NCI-H2171 treated with DMSO at 0.1 percent for 48 hours (cell line): ENCODE data around the gene CACNA1D.
"Not testable (repeated sequence)": the region's sequence is repeated elsewhere in the genome, so short reads cannot be mapped to it uniquely, and the experiment has no call there.

Experiments used
- DNase-seq: peaks from one replicate; lab custom pipeline; 2025; lab: John Stamatoyannopoulos, UW

Gene CACNA1D

GRCh38 chr3:53530205-53530604, 35.8 kb downstream of the CACNA1D start:
- DNase-seq = no peak

- DNase-seq = peak; percentile 45
Observed at GRCh38 chr3:53531749-53532148, 37.3 kb downstream of the CACNA1D start.

DNA sequence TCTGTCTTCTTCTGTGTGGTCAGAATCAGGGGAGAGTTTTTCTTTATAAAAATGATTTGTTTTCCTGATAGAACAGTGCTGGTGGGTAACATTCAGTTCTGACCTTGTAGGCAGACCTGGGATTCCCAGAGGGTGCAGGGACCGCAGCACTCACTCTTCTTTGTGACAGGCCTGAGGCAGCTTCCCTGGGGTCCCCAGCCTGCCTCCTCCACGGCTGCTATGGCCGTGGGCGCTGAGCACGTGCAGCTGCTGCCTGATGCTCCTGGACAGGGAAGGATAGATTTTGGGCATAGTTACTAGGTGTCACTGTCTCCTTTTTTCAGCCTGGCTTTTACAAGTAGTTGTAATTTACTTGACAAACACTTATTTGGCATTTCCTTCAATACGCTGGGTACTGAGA, 39.1 kb downstream of the CACNA1D start:
- DNase-seq = no peak

GRCh38 chr3:53534216-53534615, 39.8 kb downstream of the CACNA1D start:
- no peak for DNase-seq

DNA sequence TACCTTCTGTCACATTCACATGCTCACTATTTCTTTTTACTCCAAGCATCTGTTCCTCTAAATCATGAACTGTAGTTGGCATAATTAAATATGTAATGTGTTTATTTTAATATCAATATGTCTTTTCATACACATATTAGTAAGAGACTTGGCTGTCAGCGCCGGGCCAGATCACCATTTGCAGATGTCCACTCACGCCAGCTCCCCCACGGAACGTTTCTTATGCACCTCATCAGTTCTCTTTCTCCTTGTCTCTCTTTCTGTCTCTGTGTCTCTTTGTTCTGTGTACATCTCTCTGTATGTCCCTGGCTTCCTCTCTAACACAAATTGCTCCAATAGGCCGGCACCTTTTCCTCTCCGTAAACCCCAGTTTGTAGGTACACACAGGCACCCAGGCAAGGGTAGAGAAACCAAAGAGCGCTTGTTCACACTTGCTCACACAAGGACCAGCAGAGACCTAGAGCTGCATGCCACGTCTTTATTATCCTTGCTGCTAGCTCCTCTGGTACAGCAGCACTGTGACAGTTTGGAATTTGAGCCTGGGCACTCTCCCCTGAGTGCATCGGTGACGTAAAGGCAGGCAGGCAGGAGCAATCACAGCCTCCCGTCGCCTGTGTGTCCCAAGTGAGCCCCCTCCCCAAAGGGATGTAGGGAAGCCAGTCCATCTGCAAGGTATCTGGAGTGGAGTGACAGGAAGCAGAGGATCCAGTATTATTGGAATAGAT, 40.4 kb downstream of the CACNA1D start:
- DNase-seq = peak; percentile 72

GRCh38 chr3:53536282-53536681, 41.9 kb downstream of the CACNA1D start:
- peak; percentile 9 for DNase-seq

GRCh38 chr3:53544357-53544756, 49.9 kb downstream of the CACNA1D start:
- DNase-seq = no peak

GRCh38 chr3:53545310-53545995, 51.0 kb downstream of the CACNA1D start:
- DNase-seq = no peak

DNA sequence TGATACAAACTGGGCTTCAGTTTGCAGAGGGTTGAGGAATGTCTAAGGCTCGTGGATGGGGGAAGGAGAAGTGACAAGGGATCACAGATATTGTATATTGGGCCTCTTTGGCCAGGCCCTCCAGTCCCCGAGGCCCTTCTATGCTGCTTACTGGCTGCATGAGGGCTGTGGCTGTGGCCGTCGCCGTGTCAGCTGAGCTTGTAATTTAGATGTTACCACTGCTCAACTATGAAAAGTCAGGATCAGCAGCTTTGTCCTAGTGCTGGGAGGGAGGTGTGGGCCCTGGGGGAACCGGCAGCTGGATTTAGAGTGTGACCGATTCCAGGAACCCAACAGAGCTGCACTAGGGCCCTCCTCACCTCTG, 51.6 kb downstream of the CACNA1D start:
- DNase-seq = no peak

DNA sequence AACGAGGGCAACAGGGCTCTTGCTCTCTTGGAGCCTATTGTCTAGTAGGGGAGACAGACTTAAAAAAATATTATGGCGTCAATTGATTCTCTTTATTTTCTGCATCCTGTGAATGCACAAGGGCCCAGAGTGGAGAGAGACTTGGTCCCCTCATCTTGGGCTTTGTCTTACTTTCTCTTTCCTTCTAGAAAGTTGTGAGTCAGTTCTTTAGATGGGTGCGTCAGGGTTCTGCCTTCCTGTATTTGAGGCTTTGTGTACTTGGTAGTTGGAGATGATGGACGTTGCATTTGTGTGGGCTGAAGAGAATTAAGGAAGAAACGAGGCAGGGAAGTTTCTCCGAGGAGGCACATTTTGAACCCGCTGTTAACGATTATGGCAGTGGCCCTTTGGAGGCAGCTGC, 52.9 kb downstream of the CACNA1D start:
- no peak for DNase-seq

GRCh38 chr3:53550005-53550620, 55.7 kb downstream of the CACNA1D start:
- DNase-seq = no peak

GRCh38 chr3:53551324-53551723, 56.9 kb downstream of the CACNA1D start:
- no peak for DNase-seq

- no peak for DNase-seq
Observed at GRCh38 chr3:53552730-53553129, 58.3 kb downstream of the CACNA1D start.

DNA sequence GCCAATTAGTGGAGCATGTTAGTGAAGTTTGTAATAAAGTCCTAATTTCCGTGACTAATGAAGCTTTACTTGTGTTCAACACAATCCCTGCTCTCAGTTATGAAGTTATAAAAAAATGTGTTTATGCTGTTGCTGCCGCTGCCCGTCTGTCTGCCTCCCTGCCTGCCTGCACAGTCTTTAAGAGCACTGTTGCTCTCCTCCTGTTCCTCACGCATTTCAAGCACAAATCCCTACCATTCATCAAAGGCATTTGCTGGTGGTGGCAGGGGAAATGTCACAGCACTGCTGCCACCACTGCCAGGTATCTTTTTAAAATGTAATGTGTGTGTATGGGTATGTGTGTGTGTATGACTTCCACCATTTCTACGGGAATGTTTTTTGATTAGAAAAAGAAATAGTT, 58.8 kb downstream of the CACNA1D start:
- no peak for DNase-seq

GRCh38 chr3:53554559-53555067, 60.2 kb downstream of the CACNA1D start:
- no peak for DNase-seq

- no peak for DNase-seq
Observed at GRCh38 chr3:53555068-53555588, 60.7 kb downstream of the CACNA1D start.

GRCh38 chr3:53566461-53567145, 72.2 kb downstream of the CACNA1D start:
- DNase-seq = no peak

- DNase-seq = no peak
Observed at GRCh38 chr3:53570081-53570480, 75.7 kb downstream of the CACNA1D start.

GRCh38 chr3:53570709-53571108, 76.3 kb downstream of the CACNA1D start:
- no peak for DNase-seq

DNA sequence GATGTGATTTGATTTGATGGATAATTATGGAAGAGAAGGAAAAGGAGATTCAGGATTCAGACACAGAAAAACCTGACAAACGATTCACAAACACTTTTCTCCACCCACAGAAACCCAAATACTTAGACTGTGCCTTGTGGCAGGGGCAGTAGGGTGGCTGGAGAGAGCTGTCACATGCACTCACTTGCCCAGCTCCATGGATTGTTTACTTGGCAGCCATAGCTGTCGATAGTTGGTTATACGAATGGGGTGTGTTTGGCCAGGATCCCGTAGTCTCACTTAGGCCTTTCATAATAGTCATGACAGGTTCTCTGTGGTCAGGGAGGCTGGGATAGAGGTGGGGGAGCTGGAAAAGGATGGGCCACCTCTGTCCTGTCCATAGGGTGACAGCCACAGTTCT, 76.9 kb downstream of the CACNA1D start:
- DNase-seq = no peak

DNA sequence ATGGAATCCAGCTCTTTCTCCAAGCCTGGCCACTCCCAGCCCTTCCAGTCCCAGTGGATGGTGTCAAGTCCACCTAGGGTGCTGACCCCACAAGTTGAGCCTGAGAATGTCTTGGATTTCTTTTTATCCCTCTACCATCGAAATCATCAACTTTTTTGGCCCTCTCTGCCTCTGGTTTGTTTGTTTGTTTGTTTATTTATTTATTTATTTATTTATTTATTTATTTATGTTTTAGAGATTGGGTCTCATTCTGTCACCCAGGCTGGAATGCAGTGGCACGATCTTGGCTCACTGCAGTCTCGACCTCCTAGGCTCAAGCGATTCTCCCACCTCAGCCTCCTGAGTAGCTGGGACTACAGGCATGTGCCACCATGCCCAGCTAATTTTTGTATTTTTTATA, 77.8 kb downstream of the CACNA1D start:
- not testable (repeated sequence) for DNase-seq

- no peak for DNase-seq
Observed at GRCh38 chr3:53577506-53577905, 83.1 kb downstream of the CACNA1D start.
